ENCODE data around the gene LMO3.

Gene LMO3

GRCh38 chr12:16555630-16556029 lies 50.3 kb downstream of the LMO3 start:
- no peak overlapping the region for H2AFZ ChIP-seq (ENCODE audit: low read length)
- H3K4me3 ChIP-seq (ENCODE audit: low read length) = no peak overlapping the region
- no peaks in the 10 kb centered on the region for H3K27me3 ChIP-seq (replicated peaks; ENCODE audit: insufficient read depth, low read length)
- H3K9ac ChIP-seq (ENCODE audit: low read length) = no peak overlapping the region
- DNase-seq = no peak
- TF ChIP-seq EZH2phosphoT487 (IDR thresholded peaks at IDR 0.05; ENCODE audit: low read length) (no peak), EZH2 (optimal IDR thresholded peaks at IDR 0.05; ENCODE audit: low read depth, low read length) (no peak)
- TF ChIP-seq, protein P1, sequence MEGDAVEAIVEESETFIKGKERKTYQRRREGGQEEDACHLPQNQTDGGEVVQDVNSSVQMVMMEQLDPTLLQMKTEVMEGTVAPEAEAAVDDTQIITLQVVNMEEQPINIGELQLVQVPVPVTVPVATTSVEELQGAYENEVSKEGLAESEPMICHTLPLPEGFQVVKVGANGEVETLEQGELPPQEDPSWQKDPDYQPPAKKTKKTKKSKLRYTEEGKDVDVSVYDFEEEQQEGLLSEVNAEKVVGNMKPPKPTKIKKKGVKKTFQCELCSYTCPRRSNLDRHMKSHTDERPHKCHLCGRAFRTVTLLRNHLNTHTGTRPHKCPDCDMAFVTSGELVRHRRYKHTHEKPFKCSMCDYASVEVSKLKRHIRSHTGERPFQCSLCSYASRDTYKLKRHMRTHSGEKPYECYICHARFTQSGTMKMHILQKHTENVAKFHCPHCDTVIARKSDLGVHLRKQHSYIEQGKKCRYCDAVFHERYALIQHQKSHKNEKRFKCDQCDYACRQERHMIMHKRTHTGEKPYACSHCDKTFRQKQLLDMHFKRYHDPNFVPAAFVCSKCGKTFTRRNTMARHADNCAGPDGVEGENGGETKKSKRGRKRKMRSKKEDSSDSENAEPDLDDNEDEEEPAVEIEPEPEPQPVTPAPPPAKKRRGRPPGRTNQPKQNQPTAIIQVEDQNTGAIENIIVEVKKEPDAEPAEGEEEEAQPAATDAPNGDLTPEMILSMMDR (IDR thresholded peaks at IDR 0.05; ENCODE audit: low read length) = no peak
- no peak overlapping the region for H3K27ac ChIP-seq (ENCODE audit: low read length)
- H3K4me1 ChIP-seq (ENCODE audit: low read length) = no peaks in the 10 kb centered on the region
- no peaks in the 10 kb centered on the region for H3K9me3 ChIP-seq (replicated peaks; ENCODE audit: insufficient read depth, low read length)
- no peaks in the 10 kb centered on the region for H3F3A ChIP-seq (ENCODE audit: insufficient read depth, low read length)
- no peak overlapping the region for H3K4me2 ChIP-seq (ENCODE audit: low read depth, low read length)
- no peaks in the 10 kb centered on the region for H3K9me2 ChIP-seq (replicated peaks; ENCODE audit: insufficient read depth, low read length)
- H3K79me2 ChIP-seq (ENCODE audit: low read length) = no peaks in the 10 kb centered on the region
- H3K36me3 ChIP-seq (replicated peaks; ENCODE audit: insufficient read depth, low read length) = no peaks in the 10 kb centered on the region
- no peaks in the 10 kb centered on the region for H4K20me1 ChIP-seq (ENCODE audit: insufficient read depth, low read length)

- Histone ChIP-seq H3K4me2 (ENCODE audit: low read depth, low read length) (no peak overlapping the region), H3K79me2 (ENCODE audit: low read length) (no peaks in the 10 kb centered on the region), H4K20me1 (ENCODE audit: insufficient read depth, low read length) (no peaks in the 10 kb centered on the region), H3K4me1 (ENCODE audit: low read length) (no peaks in the 10 kb centered on the region), H3K27ac (ENCODE audit: low read length) (no peak overlapping the region), H3F3A (ENCODE audit: insufficient read depth, low read length) (no peaks in the 10 kb centered on the region), H3K4me3 (ENCODE audit: low read length) (no peak overlapping the region), H3K9me2 (replicated peaks; ENCODE audit: insufficient read depth, low read length) (no peaks in the 10 kb centered on the region), H3K9me3 (replicated peaks; ENCODE audit: insufficient read depth, low read length) (no peaks in the 10 kb centered on the region), H3K36me3 (replicated peaks; ENCODE audit: insufficient read depth, low read length) (no peaks in the 10 kb centered on the region), H3K27me3 (replicated peaks; ENCODE audit: insufficient read depth, low read length) (no peaks in the 10 kb centered on the region), H2AFZ (ENCODE audit: low read length) (no peak overlapping the region), H3K9ac (ENCODE audit: low read length) (no peak overlapping the region)
- TF ChIP-seq, protein P1 (IDR thresholded peaks at IDR 0.05; ENCODE audit: low read length) = no peak
- TF ChIP-seq EZH2phosphoT487 (IDR thresholded peaks at IDR 0.05; ENCODE audit: low read length) = no peak
- TF ChIP-seq EZH2 (optimal IDR thresholded peaks at IDR 0.05; ENCODE audit: low read depth, low read length) = no peak
- no peak for DNase-seq
Measured at GRCh38 chr12:16553457-16553856, 52.5 kb downstream of the LMO3 start.

DNA sequence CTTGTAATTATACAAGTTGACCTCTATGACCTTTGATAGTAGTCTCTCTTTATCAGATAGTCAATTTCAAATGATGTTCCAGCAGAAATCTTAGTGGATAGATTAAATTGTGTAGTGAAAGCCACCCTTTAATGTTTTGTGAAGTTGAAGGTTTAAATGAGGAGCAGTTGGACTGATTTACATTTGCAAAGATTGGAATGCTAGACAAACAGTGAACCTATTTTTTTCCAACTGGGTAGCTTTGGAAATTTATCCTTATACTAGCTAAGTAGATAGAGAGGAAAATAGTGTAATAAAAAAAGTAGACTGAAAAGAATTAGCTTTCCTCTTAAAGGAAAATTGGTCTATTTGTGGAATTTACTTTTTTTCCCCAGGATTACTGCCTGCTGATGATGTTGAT lies 53.7 kb downstream of the LMO3 start:
- Histone ChIP-seq H3K9me3 (replicated peaks; ENCODE audit: insufficient read depth, low read length) (no peaks in the 10 kb centered on the region), H3K9ac (ENCODE audit: low read length) (no peak overlapping the region), H3K4me2 (ENCODE audit: low read depth, low read length) (no peak overlapping the region), H3K27ac (ENCODE audit: low read length) (no peak overlapping the region), H2AFZ (ENCODE audit: low read length) (no peak overlapping the region), H4K20me1 (ENCODE audit: insufficient read depth, low read length) (no peaks in the 10 kb centered on the region), H3F3A (ENCODE audit: insufficient read depth, low read length) (no peaks in the 10 kb centered on the region), H3K36me3 (replicated peaks; ENCODE audit: insufficient read depth, low read length) (no peaks in the 10 kb centered on the region), H3K27me3 (replicated peaks; ENCODE audit: insufficient read depth, low read length) (no peaks in the 10 kb centered on the region), H3K4me1 (ENCODE audit: low read length) (no peaks in the 10 kb centered on the region), H3K9me2 (replicated peaks; ENCODE audit: insufficient read depth, low read length) (no peaks in the 10 kb centered on the region), H3K4me3 (ENCODE audit: low read length) (no peak overlapping the region), H3K79me2 (ENCODE audit: low read length) (no peaks in the 10 kb centered on the region)
- DNase-seq = no peak
- no peak for TF ChIP-seq EZH2phosphoT487 (IDR thresholded peaks at IDR 0.05; ENCODE audit: low read length)
- no peak for TF ChIP-seq EZH2 (optimal IDR thresholded peaks at IDR 0.05; ENCODE audit: low read depth, low read length)
- TF ChIP-seq, protein P1 (IDR thresholded peaks at IDR 0.05; ENCODE audit: low read length) = no peak

Measured in MM.1S (cell line).